Measurements from ENCODE around the gene ADAMTSL4. TPM values are rescaled to one million over a fixed set of nuclear protein-coding genes. Genes with fewer than 3 reads are reported as not detected.

Gene ADAMTSL4
- total and polyA plus RNA-seq, 9 of the 15 experiments (the other 6 are each of a cell fraction or from before 2014, with no cell fraction given): 12.7 to 212 (median 35.6) TPM

- TF ChIP-seq ZBTB40 (IDR thresholded peaks at IDR 0.05) (no peak), ZBTB40 (CRISPR knock-in tag; IDR thresholded peaks at IDR 0.05) (0 out of 2 replicates have a peak, but pooled peaks have one; percentile 18), ARID2 (IDR thresholded peaks at IDR 0.05) (no peak), ILK (tag; IDR thresholded peaks at IDR 0.05; ENCODE audit: borderline replicate concordance, low read depth) (no peak), SMC3 (conservative IDR thresholded peaks at IDR 0.05; ENCODE audit: insufficient read depth, low read depth, low read length) (no peak), CBFA2T2 (conservative IDR thresholded peaks at IDR 0.05) (no peak), ZNF592 (IDR thresholded peaks at IDR 0.05) (peak; percentile 74), ZNF561 (CRISPR knock-in tag; conservative IDR thresholded peaks at IDR 0.05) (no peak), POLR3A (IDR thresholded peaks at IDR 0.05; ENCODE audit: borderline replicate concordance, extremely low read depth, insufficient read depth, insufficient read length) (no peak), GABPA (tag; conservative IDR thresholded peaks at IDR 0.05; ENCODE audit: low read depth) (peak; percentile 20; the same call in 1 of the 2 replicates), EGR1 (conservative IDR thresholded peaks at IDR 0.05) (no peak), CBX5 (IDR thresholded peaks at IDR 0.05; ENCODE audit: borderline replicate concordance, low read depth) (no peak), ZNF384 (IDR thresholded peaks at IDR 0.05; ENCODE audit: low read depth, low read length) (no peak), HDAC6 (IDR thresholded peaks at IDR 0.05; ENCODE audit: low read depth, low read length) (no peak), SETDB1 (IDR thresholded peaks at IDR 0.05; ENCODE audit: low read length) (no peak)
These were observed at the start of gene ADAMTSL4 (continued) for GRCh38 chr1:150548632-150549495.

All from K562 (cell line).